GM19025 (cell line): ENCODE data around the gene RAB44.
A peak's percentile ranks its signal among the peaks of the same experiment; 100 is the strongest.

ENCODE experiments used
- ATAC-seq: cut with Tn5 transposase; IDR thresholded peaks from one replicate; pipeline ENCODE4 v1.9.1; 2021; ENCODE audit warnings: mild to moderate bottlenecking, low read depth, moderate library complexity; ENCODE audit not compliant: unreplicated experiment

Gene RAB44

DNA sequence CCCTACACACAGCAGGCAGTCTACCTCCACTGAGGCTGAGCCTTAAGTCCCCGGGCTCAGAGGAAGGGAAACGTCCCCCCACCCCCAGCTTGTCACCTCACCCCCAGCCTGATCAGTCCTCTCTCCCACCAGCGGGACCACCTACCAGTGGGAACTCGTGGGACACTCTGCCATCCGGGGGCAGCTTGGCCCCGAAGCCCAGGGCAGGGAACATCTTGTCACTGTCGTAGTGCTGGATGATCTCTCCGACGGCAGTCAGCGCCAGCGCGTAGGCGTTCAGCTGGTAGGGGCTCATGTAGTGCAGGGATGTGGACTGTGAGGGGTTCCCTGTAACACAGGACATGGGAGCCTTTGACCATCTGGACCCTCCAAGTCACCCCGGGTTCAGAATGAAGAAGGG, 48.6 kb downstream of the RAB44 start:
- ATAC-seq: no peak

DNA sequence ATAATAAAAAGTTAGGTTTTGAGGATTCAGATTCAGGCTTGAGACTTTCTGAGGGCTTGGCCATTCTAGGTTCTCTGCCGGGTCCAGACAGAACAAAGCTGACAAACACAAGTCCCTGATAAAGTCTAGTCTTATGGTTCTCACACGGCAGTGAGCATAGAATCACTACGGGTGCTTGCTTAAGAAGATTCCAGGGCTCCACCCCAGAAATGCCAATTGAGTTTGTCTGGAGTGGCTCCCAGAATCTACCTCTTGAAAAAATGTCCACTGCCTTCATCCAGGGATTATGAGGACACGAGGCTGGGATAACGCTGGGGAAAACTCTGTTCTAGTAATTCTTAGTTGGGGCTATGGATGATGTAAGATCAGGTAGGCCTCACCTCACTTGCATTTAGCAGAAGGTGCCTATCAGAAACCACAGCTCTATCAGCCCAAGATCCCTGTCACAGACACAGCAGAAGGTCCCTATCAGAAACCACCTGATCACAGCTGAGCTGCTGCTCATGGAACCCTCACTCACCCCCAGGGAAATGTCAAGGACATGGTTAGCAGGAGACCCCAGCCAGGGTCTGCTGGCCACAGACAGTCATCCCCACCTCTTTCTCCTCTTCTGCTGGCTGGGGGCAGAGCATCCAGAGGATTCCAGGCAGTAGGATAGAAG, 52.3 kb downstream of the RAB44 start:
- ATAC-seq: no peak

DNA sequence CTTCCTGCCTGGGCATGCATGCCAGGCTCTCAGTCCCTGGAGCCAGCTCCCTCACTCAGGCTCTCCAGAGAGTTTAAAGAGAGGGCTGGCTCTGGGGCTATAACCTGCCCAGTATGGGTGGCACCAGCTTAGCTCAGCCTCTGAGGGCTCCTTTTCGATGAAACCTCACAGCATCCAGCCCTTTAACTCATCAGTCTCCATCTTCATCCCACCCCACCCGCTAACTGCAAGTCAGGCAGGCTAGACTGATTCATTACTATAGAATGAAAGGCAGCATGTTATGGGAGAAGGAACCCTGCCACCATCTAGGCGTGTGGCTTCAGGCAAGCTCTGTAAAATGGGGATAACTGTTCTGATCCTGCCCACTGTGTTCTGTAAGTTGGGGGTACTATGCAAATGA, 53.5 kb downstream of the RAB44 start:
- ATAC-seq: no peak

DNA sequence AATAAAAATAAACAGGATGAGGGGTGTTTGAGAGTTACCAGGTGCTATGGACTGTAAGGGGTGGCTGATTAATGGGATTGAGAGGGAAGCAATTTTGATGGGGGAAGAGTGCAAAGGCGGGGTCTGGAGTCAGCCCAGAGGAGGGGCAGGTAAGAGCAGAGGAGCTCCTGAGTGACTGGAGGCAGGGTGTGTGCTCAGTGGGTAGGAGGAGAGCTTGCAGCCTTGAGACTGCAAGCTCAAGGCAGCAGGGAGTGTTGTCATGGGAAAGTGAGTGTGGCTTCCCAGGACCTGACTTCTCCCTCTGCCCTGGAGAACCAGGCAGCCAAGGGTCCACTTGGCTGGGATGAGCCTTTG, 54.2 kb downstream of the RAB44 start:
- no peak for ATAC-seq

DNA sequence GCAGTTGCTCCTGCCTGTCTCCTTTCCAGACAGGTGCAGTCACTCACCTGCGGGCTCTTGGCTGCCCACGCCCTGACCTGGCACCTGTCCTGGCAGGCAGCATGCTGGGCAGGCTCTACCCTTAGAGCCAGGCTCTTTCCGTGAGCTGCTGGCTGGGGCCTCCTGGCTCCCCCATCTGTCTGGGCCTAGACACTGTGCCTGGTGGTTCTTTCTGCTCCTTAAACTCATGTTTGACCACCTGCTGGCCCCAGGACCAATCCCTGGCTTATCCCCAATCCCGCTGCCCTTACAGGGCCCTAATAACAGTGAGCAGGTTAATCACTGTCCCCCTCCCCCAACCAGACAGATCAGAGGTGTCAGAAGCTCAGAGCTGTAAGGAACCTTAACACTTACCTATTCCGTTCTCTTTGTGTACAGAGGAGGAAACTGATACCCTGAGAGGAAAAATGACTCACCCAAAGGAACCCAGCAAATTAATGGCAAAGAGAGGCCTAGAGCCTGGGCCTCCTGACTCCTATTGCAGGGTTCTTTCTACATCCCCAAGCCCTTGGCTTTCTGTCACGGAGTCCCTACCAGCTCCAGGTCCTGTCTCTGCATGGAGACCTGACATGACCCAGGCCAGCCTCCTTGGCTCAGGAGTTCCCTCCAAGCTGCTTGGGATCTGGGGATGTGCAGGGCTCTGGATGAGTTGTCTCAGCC, 54.7 kb downstream of the RAB44 start:
- ATAC-seq: no peak

DNA sequence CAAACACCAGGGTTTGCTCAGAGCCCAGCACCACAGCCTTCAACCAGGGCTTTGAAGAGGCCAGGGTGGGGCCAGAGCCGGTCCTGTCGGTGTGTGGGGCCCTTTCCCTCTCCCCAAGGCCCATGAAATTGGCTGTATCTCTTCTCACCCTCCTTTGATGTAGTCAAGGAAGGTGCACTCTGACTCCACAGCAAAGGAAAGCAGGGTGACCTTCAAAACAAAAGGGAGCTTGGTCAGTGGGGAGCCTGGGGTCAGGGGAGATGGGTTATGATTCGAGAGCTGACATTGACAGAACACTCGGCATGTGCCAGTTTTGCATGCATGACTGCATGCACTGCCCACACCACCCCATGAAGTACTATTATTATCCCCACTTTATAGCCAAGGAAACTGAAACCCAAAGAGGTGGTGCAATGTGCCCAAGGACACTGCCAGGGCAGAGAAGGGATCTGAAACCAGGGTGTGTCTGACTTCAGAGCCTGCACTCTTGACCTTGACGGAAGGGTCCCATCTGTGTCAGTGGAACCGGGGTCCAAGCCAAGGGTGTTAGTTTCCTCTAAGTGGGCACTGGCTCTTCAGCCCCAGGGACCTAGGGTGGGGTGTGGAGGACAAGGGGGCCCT, 55.4 kb downstream of the RAB44 start:
- peak; percentile 50 for ATAC-seq

DNA sequence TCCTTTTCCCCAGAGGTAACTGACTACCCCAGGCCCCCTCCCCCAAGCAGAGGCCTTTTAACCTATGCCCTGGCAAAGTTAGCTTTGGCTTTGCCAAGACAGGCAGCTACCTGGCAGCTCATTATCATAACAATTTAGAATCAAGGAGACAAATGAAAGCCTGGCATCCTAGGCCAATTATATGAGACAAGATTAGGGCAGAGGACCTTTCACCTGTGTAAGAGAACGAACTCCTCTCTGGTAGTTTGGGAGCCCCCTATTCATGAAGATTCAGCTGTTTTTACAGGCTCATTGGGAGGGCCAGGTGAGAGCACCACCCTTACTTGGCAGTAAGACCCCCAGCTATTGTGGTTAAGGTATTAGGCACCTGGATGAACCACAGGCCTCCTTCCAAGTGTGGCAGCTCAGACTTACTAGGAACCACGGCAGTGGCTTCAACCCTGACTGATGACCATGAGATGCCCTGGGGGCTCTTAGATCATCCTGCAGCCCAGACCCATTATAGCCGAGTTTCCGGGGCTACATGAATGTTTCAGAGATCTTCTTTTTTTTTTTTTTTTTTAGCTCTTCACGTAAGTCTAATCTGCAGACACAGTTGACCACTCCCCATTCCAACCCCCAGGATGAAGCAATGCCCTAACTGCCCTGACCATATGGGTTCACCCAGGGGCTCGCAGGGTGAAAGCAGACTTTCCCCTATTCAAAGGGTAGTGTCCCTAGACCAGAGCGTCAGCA, 56.2 kb downstream of the RAB44 start:
- ATAC-seq: no peak

DNA sequence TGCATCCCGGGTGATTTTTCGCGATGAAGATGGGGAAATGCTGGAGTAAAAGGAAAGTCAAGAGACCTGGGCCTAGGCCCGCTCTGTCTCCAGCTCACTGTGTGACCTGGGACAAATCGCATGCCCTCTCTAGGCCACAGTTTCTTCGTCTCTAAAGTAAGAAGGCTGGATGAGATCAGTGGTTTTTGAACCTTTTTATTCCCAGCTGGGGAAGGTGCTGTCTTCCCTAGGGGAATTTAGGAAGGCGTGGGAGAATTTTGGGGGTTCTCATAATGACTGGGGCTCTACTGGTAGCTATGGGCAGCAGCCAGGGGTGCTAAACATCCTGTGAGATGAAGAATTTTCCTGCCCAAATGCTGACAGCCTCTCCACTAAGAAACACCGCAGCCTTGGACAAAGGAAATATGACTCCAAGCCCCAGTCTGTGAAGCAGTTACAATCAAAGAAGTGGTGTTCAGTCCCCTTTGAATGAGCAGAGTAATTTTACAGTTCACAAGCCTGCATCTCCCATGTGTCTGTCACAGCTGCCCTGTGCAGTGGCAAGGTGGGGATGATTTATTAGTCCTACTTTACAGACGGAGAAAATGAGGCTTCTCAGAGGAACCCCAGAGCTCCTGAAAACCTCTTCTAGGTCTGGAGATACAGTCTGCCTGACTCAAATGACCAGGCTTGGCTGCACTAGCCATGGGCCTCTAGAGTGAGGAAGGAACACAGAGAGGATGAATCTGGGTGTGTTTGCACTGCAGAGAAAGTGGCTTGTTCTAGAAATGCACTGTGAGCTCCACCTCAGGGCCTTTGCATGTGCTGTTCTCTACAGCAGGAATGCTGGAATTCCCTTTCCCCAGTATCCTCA, 57.2 kb downstream of the RAB44 start:
- ATAC-seq: no peak

DNA sequence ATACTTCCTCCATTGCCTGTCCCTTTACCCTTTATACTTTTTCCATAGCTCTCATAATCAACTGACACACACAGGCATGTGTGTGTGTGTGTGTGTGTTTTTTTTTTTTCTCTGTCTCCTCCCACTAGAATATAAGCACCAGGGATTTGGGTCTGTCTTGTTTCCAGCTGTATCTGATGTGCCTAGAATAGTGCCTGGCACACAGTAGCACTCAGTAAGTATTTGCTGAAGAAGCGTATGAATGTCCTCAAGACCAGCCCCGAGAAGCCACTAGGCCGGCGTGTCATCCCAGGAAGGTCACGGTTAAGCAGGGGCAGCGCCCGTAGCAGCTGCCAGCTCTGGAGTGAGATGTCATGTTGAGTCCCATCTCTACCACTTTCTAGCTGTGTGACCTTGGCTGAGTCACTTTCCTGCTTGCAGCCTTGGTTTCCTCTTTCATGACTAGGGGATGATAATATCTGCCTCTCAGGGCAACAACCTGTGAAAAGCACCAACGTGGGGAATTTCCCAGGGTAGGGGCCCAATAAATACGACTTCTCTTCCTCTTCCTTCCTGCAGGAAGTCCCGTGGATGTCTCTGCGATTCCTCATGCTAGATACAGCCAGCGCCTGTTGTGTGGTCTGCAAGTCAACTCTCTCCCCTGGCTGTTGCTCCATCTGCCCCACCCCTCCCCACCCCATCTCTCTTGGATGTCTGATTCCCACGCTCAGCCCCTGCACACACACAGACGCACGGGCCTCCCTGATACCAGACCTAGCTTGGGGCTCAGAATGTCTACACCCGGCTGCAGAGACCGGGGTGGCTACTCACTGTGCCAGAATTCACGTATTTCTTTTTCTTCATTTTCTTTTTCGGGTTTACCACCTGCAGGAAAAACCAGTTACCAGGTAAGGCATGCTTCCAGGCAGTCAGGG, 58.1 kb downstream of the RAB44 start:
- ATAC-seq: peak; percentile 42

DNA sequence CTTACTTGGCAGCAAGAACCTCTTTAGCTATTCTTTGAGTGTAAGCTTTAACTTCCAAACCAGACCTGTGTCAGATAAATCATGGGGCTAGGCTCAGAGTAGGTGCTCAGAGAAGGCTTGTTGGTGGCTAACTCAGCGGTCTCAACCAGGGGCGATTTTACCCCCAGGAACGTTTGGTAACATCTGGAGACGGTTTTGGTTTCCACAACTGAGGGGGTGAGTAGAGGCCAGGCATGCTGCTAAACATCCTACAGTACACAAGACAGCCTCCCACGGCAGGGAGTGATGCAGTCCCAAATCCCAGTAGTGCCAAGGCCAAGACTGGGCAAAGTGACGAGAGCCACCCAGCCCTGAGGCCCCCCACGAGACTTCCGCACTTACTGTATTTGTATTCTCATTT, 59.2 kb downstream of the RAB44 start:
- no peak for ATAC-seq

DNA sequence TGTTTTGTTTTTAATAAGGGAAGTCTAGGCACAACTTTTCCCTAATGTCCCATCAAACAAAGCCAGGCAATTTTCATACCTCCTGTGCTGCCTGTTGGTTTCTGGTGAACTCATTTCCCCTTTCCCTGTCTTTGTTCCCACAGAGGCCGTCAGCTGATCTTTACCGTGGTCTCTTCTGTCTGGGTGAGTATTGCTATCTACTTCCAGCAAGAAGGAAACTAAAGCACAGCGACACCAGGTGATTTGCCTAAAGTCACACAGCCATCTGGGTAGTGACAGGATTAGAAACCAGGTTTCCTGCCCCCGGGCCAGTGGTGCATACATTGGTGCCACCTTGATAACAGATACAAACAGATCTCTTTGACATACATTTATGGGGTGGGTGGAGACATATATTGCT, 59.6 kb downstream of the RAB44 start:
- no peak for ATAC-seq

DNA sequence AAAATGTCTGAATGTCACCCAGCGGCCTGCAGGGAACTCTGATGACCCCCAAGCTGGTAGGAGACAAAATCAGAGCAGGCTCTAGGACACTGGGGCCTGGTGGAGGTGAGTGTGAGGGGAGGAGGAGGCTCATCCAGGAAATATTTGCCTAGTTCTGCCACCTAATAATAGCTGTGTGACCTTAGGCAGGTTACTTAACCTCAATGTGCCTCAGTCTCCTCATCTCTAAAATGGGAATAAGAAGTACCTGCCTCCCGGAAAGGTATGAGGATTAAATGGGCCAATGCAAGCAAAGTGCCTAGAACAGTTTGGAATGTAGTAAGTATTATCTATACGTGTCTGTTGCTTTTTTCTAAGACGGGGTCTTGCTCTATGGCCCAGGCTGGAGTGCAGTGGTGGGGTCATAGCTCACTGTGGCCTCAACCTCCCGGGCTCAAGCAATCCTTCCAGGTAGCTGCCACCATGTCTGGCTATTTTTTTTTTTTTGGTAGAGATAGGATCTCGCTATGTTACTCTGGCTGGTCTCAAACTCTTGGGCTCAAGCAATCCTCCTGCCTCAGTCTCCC, 60.4 kb downstream of the RAB44 start:
- no peak for ATAC-seq

DNA sequence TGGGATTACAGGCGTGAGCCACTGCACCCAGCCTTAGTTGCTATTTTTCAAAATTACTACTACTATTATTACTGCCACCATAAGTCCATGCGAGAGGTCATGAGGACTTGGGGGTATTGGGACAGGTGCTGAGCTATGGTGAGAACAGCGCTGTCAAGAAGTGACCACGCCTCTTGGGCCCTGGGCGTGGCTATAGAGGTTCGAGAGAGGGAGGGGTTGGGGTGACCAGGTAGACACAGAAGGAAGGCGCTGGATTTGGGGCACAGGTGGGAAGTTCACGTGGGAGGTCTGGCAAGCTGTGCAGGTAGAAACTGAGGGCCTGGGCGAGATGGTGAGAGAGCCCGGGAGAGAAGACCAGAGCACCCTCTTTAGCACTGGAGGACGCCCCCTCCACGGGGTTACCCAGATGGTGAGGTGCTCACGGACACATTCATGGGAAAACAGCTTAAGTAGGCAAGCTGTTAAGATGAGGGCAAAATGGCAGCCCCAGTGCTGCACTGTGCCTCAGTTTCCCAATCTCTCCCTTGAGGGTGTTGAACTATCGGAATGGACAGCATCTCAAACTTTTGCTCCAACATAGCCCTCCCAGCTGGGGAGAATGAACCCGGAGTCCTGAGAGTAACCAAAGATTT, 61.0 kb downstream of the RAB44 start:
- no peak for ATAC-seq

DNA sequence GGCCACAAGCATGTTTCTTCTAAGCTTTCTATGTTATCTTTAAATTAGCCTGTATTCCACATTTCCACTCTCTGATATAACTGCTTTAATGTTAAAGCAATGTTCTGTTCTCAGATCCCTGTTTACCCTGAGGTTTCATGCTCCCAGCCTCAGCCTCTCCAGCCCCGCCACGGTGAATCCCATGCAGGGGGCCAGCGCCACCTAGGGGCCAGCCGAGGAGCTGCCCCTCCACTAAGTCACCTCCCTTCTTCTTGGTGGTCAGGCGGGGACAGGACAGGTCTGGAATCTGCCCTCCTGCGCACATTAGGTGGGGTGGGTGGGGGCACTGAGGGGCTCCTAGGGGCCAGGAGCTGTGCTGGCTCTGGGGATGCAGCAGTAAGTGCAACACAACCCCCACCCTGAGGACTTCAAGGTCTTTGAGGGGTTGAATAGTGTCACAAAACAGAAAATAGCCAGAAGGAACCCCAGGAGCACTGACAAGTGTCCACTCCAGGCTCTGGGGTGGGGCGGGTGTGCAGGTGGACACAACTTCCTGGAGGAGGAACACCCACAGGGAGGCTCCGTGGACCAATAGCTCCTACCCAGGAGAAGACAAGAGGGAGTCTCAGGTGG, 61.6 kb downstream of the RAB44 start:
- ATAC-seq: no peak

DNA sequence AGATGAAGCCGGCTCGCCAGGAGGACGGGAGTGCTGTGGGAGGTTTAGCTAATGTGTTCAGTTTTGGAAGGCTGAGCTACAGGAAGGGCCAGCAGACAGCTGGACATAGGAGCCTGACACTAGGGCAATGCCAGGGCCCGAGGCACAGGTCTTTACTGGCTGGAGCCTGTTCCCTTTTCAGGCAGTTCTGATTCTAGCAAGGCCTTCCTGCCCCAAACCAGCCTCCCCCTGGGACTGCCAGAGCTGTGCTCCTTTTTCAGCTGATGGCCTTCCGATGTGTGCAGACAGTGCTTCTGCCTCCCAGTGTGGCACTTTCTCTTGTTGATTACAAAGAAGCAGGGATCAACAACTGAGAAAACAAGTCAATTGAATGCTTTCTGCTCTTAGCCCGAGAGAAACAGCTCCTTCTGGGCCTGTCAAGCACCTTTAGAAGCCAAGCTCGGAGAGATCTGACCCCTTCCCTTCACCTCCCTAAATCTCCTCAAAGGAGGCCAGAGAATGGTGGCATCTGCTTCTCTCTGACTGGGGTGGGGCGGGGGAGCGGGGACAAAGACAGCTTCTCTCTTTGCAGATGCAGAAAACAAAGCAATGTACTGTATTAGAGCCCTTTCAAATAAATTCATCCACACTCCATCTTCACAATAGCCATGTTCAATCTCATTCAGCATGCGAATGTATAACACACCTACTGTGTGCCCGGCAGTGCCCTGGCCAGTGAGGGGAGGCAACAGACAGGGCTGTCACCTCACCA, 63.2 kb downstream of the RAB44 start:
- ATAC-seq: no peak

DNA sequence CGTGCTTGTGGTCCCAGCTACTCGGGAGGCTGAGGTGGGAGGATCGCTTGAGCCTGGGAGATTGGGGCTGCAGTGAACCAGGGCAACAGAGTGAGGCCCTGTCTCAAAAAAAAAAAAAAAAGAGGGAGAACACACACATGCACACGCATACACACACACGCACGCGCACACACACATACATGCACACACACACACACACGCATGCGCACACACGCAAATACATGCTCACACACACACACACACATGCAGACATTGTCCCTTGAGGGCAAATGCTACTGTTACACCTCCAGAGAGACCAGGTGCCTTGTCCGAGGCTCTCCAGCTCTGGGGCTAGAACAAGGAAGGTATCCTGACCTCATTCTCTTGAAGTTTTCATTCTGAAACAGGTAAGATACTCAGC, 64.5 kb downstream of the RAB44 start:
- ATAC-seq: no peak

DNA sequence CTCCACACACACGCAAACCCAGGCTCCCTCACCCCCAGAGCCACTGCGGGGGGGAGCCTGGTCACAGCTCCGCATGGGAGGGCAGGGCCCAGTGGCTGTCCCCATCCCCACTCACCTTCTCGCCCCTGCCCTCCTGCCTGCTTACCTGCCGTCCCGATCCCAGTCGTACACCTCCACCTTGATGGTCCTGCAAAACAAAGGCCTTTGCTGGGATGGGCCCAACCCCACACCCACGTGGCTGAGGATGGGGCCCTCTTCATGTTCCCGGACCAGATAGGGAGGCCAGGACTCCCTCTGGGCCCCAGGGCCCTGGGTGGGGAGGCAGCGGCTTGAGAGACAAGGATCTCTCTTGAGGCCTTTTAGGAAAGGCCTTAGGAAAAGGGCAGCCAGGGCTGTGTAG, 67.6 kb downstream of the RAB44 start:
- ATAC-seq: no peak
